ENCODE results near the gene FAM185A.
"Not testable (repeated sequence)": the region's sequence is repeated elsewhere in the genome, so short reads cannot be mapped to it uniquely, and the experiment has no call there.

DNA sequence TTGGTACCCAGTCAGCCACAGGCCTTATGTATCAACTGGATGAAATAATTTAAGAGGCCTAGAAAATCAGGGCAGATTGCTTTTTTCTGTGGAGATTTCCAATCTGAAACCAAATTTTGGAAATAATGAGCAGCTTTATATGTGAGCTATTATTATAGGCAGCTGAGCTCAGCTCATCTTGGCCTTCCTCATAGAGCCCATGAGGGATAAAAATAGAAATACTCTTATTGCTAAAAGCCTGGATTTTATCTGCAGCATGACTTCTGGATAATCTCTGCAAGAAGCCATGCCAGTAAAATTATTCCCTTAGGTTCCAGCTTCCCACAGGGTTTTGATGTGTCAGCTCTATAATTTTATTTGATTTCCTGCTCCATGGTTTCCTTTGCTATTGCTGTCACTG, 43.0 kb downstream of the FAM185A start:
- TF ChIP-seq CTCF (IDR thresholded peaks at IDR 0.05); POLR2A (IDR thresholded peaks at IDR 0.05); POLR2AphosphoS5 (IDR thresholded peaks at IDR 0.05); EP300 (IDR thresholded peaks at IDR 0.05; ENCODE audit: low read depth): not testable (repeated sequence)
